SKM-1 treated with dmso at 0.1 percent for 144 hours (cell line): ENCODE measurements around the gene FIBCD1.
"Not testable (repeated sequence)": the region's sequence is repeated elsewhere in the genome, so short reads cannot be mapped to it uniquely, and the experiment has no call there.

ENCODE experiments used
- DNase-seq: peaks from one replicate; lab custom pipeline; 2025; ENCODE audit not compliant: unreplicated experiment; lab: John Stamatoyannopoulos, UW

The FIBCD1 gene

DNA sequence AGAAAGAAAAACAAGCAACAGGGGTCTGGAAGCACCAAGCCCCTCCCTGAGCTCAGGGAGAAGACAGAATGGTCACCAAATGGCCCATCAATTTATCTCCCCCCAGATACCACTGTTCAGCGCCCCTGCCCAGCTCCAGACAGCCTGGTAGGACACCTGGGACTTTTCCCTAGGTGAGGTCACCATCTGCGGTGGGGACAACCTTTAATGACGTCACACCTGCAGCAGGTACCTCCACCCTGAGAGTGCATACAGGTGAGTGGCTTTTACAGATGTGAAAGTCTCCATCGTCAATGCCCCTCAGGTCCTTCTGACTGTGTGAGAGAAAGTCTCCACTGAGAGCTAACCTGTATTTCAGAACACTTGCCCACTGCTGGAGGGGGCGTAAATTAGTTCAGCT is 35.6 kb upstream of the FIBCD1 start:
- DNase-seq = no peak

DNA sequence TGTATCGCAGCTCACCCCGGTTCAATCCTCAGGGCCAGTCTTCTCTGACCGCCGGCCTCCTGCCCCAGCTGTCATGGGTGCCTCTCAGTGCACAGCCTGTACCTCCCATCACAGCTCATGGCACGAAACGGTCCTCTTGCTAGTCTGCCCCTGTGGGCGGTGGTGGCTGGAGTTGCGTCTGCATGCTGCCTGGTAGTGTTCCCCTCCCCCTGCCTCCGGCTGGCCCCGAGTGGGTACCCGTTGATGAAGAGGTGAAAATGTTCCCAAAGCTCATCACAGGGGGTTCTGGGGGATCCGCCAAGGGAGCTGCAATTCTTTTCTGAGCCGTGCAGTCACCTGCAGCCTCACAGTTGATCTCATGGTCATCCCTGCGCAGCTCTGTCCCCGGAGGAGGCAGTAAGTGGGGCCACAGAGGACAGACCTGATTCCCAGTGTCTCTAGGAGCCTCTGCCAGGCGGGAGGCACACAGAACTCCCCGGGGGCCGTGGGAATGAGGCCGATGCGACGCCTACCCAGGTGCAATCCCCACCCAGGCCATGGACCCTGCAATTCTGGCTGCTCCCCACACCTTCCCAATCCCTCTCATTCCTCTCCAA is 34.7 kb upstream of the FIBCD1 start:
- no peak for DNase-seq

DNA sequence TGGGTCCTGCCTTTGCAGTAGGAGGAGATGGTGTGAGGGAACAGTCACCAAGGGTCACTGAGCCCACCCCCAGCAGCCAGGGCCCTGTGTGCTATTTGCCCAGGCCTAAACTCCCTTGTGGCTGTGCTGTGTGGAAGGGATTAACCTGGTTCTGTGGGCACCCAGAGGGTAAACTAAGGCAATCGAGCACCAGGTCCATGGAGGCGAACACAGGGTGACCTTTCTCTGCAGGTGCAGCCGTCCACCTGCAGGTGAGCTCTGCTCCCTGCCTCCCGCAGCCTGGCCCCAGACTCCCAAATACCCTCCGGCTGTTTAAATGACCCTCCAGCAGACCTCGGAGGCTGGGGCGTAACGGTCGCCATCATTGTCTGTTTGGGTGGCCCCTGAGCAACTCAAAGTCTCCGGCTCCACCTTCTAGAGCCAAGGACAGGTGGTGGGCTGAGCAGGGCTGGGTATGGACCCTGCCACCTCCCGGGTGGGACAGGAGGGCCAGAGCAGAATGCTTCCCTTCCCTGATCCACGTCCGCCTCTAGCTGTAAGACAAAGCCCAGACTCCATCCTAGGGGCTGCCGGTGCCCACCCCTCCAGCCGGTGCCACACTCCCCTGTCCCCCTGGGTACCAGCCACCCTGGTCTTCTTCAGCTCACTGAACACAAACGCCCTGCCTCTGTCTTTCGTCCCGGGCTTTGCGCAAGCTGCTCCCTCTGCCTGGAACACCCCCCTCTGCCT is 34.1 kb upstream of the FIBCD1 start:
- DNase-seq = no peak

DNA sequence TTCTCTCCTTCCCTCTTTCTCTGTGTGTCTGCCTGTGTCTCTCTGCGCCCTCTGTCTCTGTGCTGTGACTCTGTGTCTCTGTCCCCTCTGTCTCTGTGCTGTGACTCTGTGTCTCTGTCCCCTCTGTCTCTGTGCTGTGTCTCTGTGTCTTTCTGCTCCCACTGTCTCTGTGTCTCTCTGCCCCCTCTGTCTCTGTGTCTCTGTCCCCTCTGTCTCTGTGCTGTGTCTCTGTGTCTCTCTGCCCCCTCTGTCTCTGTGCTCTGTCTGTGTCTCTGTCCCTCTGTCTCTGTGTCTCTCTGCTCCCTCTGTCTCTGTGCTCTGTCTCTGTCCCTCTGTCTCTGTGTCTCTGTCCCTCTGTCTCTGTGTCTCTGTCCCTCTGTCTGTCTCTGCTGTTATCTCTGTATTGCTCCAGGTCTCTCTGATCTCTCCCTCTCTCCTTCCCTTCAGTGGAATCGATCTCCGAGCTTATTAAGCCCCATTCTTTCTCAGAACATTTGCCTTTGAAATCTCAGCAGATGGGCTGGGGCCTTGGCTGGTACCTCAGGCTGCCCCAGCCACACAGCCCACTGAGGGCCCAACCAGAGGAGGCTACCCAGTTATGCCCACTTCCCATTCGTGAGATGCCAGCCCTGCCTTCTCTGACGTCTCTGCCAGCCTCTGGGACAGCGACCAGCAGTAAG is 33.4 kb upstream of the FIBCD1 start:
- DNase-seq = no peak

DNA sequence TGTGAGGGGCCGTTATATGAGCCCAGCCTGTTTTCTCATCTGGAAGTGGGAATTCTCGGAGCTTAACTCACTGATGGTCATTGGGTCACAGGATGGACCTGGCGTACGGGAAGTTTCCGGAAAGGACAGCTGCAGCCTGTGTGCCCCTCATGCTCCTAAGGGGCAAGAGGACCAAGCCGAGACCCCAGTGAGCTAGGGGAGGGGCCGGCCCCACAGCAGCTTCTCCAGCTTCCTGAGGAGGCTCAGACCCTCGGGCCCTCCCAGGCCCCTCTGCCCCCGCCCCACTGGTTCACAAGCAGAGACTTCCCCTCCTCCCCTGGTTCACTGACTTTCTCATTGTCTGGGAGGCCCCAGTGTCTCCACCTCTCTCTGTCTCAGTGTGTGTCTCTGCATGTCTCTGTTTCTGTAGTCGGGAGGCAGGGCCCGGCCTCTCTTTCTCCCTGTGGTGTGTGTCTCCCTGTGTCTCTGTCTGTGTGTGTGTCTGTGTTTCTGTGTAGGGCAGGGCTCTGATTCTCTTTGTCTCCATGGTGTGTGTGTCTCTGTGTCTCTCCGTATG is 32.3 kb upstream of the FIBCD1 start:
- no peak for DNase-seq

DNA sequence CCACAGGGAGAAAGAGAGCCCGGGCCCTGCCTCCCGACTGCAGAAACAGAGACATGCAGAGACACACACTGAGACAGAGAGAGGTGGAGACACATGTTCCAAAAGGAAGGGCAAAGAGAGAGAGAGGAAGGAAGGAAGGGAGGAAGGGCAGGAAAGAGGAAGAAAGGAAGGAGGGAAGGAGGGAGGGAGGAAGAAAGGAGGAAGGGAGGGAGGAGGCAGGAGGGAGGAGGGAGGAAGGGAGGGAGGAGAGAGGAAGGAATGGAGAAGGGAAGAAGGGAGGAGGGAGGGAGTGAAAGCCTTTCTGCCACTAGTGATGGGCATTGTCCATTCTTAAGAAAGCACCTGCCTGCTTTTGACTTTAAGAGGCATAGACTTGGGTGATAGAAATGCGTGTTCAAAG is 31.8 kb upstream of the FIBCD1 start:
- DNase-seq = no peak

DNA sequence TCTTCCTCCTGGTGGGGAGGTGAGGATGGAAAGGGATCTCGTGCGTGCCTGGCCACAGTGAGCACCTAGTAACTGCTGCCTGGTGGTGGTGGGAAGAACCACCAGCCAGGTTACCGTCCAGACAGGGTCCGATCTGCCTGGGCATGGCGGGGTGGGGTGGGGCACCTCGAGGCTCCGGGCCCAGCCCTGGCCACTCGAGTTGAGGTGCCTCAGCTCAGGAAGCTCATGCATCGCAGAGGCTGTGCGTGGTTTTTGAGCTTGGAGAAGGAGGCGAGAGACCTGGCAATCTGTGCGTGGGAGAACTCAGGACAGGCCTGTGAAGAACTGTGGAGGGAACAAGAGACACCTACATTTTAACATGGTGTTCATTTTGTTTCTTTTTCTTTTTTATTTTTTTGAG is 31.0 kb upstream of the FIBCD1 start:
- no peak for DNase-seq

DNA sequence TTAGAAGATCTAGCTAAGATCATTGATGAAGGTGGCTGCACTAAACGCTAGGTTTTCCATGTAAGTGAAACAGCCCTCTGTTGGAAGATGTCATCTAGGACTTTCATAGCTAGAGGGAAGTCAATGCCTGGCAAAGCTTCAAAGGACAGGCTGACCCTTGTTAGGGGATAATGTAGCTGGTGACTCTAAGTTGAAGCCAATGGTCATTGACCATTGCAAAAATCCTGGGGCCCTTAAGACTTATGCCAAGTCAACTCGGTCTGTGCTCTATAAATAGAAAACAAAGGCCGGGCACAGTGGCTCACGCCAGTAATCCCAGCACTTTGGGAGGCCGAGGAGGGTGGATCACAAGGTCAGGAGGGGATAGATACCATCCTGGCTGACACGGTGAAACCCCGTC is 26.6 kb upstream of the FIBCD1 start:
- no peak for DNase-seq

DNA sequence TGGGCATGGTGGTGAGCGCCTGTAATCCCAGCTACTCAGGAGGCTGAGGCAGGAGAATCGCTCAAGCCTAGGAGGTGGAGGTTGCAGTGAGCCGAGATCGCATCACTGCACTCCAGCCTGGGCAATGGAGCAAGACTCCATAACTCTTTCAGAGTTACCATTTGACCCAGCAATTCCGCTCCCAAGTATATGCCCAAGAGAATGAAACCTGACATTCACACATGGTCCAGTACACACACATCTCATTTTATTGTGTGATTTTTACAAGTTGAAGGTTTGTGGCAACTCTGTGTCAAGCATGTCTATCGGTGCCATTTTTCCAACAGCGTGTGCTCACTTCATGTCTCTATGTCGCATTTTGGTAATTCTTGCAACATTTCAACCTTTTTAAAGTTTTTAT is 24.9 kb upstream of the FIBCD1 start:
- DNase-seq = no peak

DNA sequence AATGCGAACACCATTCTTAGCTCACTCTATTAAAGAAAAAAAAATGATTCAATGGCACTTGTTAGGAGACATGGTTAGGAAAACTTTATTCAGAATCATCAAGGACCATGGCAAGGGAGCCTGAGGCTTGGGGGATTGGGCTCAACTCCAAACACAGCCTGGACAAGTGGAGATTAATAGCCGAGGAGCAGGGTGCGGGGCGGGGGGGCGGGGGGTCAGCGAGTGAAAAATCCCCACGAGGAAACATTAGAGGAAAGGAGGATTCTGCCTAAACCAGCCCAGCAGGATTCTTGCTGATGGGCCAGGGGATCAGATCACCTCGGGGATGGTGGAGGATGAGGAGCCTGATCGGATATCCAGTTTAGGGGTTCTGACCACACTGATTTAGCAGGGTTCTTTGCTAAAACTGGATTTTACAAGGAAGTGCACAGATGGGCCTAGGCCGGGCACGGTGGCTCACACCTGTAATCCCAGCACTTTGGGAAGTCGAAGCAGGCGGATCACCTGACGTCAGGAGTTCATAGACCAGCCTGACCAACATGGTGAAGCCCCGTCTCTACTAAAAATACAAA is 24.4 kb upstream of the FIBCD1 start:
- DNase-seq = no peak

DNA sequence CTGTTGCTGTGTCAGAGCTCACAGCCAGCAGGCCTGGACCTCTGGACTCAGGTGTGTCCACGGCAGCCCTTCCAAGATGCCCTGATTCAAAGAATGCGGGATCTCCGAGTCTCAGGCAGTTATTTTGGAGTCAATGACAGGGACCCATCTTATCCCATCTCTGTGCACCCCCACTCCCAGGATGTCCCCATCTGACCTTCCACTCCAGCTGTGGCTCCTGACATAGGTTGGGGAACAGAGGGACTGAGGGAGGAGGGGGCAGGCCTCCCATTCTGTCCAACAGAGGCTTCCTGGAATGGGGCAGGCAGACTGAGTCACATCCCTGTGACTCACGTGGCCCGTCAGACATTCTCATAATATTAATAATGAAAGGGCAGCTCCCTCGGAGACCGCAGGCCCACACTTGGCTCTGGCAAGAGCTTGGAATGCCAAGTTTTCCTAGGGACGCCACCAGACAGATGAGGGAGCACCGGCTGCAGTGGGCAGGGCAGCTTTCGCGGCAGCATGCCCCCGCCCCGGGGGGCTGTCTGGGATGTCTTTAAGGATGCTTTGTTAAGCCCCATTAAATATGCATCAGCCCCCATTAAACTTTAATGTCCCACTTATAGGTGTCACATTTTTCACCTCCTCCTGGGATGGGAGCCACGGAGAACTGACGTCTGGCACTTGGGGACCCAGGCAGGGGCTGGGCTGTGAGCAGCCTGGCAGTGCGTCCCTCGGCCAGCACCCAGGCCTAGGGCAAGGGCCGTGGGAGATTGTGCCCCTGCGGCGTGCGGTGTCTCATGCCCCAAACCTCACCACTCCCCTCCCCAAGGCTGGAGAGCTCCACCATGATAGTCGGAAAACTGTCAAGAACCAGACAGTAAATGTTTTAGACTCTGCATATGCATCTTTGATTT is 23.6 kb upstream of the FIBCD1 start:
- DNase-seq = no peak

DNA sequence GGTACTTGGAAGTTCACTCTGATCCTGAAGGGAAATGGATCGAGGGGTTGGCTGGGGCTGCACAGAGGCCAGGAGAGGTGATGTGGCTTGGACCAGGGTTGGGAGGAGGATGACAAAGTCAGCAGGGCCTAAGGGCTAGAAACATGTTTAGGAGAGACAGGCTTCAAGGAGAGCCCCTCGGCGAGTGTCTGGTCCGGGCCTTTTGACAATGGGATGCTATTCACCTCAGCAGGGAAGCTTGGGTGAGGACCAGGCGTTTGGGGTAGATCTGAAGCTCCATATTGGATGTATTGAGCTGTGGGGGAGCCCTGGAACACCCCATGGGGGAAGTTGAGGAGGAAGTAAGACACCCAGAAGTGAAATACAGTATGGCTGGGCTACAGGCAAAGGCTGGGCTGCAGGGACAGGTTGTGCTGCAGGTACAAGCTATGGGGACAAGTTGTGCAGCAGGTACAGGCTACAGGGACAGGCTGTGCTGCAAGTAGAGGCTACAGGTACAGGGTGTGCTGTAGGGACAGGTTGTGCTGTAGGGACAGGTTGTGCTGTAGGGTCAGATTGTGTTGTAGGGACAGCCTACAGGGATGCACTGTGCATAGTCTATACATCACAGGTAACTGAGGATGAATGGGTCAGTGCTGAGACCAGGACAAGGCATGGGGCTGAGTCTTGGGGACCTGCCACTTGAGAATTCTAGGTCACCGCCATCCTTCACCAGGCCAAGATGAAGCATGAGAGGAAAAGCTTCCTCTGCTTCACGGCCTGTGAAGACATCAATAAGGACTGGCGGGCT is 22.7 kb upstream of the FIBCD1 start:
- no peak for DNase-seq

DNA sequence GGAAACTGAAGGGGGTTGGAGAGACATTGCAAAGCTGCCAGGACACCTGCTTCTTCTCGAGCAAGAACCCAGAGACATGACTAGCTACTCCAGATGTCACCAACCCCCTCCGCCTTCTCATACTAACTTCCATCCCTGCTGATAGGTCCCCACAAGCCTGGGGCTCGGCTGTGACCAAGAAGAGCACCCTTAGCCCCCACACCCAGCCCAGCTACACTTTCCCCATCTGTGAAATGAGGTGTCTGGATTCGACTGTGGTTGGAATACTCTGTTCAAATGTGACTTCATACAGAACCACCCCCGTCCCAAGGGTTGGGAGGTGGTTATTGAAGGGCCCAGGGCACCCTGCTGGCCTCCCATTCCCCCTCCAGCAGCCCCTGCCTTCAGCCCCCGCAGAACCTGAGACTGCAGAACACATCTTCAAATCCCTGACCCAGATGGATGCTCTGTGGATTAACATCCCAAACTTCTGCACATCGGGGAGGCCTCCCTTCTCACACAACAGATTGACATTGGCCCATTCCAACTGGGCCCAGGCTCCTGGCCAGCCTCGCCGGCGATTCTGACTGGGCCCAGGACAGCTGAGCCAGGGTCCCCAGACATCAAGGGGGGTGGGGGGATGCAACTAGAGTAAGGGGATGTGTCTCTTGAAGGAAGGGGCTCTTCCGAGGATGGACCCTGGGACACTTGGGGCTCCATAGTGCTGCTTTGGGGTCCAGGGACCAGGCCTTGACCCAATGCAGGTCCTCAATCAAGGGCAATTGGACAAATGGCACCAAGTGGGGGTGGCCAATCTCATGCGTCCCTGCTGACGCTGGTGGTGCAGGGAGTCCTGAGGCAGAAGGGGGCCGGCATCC is 21.7 kb upstream of the FIBCD1 start:
- DNase-seq = no peak

DNA sequence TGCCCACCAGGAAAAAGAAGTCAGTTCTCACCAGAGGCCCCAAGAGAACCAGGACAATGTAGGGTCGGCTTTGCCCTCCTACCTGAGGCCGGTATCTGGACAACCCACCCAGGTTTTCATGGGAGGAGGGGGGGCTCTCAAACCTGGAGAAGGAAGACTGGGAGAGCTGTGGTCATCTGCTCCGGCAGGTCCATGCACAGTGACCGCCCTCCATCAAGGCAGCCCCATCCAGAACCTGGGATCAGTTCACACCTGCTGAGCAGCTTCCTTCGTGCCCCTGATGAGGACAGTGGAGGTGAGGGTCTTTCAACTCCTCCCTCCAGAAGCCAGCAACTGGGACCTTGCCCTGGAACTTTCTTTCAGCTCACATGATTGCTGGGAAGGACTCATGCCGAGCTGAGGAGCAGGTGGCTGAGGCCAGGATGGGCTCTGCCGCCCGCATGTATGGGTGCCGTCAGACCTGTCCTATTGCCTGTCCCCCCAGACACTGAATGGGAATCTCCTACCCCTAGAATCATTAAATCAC is 20.8 kb upstream of the FIBCD1 start:
- DNase-seq = no peak

DNA sequence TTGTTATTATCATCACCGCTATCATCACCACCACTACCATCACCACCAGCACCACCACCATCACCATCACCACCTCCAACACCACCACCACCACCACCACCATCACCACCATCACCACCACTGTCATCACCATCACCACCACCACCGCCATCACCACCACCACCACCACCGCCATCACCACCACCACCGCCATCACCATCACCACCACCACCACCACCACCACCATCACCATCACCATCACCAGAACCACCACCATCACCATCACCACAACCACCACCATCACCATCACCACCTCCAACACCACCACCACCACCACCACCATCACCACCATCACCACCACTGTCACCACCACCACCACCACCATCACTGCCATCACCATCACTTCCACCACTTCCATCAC is 19.5 kb upstream of the FIBCD1 start:
- DNase-seq = not testable (repeated sequence)

DNA sequence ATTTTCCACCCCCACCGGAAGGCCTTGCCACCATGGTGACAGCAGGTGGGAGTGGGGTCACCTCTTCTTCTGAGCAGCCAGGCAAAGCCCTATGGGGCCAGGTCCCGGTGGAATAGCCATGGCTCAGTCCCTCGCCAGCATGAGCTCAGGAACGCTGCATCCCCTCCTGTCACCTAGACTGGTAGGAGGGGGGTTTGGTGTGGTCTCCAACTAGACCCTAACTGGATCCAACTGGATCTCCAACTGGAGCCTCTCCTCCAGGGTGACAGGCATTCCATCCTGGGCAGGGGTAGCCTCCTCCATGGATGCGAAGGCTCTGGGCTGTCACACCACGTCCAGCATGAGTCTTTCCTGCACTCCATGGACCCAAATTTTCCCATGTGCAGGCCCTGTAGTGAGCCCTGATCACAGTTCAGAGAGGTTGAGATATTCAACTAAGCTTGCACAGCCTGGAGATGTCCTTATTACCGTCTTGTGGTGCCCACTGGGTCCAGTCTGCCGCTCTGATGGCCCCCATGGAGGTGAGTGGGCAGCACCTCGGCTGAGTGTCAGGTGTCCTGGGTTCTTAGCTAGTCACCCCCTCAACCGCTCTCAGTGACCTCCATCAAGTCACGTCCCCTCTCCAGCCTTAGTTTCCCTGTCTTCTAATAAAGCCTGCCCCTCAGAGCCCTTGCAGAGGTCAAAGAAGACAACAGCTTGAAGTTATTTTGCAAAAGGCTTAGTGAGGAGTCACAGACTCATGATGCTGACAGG is 18.6 kb upstream of the FIBCD1 start:
- no peak for DNase-seq

DNA sequence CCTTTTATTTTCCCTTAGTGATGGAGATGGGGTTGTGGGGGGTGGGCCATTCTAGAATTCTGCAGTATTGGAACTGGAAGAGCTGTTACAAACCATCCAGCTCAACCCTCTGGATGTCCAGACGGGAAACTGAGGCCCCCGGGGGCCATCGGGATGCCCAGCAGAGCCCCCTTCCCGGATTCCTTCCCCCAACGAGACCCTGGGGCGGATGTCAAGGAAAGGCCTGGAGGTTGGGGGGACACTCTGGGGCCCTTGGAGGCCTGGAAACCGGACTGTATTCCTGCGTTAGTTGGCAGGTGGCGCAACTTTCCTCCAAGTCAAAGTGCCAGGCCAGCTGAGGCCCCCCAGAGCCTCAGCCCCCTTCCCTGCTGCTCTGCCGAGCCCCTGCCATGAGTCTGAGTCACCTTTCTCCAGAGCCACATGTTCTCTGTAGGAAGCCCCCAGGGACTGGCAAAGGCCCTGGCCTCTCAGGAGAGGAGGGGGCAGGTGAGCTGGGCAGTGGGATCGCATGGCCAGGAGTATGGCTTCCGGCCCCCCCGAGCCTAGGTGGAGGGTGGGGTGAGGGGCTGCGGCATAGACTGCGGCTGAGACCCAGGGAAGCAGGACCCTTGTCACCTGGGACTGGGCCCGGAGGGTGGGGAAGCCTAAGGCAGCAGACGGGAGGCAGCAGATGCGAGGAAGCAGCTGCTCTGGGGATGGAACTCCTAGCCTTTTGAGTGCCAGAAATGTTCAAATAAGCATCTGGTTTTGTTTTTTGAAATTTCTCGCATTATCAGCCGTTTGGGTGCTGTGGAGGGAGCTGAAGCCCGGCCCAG is 17.8 kb upstream of the FIBCD1 start:
- no peak for DNase-seq
